ENCODE measurements around the gene PER3.

DNA sequence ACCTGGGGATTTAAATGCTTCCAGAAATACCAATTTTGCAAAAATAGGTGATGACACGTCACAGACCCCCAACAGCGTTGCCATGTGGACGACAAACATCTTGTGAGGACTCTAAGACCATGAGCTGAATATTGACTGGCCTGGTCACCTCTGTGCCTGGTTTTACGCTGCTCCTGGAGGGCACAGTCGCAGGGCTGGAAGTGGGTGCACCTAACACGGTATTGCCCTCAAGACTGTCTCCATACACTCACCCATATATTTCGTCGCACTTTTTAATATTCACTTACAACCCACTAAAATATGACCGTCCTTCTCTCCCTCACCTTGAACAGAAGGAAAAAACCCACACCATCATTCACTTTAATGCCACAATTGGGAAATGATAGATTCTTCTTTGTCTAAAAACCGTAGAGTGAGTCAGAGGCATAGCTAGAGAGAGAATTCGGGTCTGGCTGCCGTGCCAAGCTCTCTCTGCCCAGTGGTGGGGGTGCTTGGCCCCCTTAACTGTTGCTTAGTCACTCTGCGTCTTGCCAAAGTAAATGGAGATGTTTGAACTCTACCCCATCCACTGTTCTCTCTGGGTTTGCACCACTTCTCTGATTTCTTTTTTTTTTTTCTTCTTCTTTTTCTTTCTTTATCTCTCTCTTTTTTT is 109.6 kb downstream of the PER3 start:
- TF ChIP-seq, protein P1, sequence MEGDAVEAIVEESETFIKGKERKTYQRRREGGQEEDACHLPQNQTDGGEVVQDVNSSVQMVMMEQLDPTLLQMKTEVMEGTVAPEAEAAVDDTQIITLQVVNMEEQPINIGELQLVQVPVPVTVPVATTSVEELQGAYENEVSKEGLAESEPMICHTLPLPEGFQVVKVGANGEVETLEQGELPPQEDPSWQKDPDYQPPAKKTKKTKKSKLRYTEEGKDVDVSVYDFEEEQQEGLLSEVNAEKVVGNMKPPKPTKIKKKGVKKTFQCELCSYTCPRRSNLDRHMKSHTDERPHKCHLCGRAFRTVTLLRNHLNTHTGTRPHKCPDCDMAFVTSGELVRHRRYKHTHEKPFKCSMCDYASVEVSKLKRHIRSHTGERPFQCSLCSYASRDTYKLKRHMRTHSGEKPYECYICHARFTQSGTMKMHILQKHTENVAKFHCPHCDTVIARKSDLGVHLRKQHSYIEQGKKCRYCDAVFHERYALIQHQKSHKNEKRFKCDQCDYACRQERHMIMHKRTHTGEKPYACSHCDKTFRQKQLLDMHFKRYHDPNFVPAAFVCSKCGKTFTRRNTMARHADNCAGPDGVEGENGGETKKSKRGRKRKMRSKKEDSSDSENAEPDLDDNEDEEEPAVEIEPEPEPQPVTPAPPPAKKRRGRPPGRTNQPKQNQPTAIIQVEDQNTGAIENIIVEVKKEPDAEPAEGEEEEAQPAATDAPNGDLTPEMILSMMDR (IDR thresholded peaks at IDR 0.05), result no peak
- no peak for TF ChIP-seq POLR2A (IDR thresholded peaks at IDR 0.05)
